HepG2 (cell line): ENCODE results near the gene TUBGCP6. TPM values are rescaled to one million over a fixed set of nuclear protein-coding genes. Genes with fewer than 3 reads are reported as not detected.

Source experiments
- ETV5 ChIP-seq: IDR thresholded peaks from 2 replicates; pipeline ENCODE4 v1.6.1; 2018; ENCODE audit warnings: missing biosample characterization, missing genetic modification reagents, inconsistent platforms, borderline replicate concordance
- MIXL1 ChIP-seq: IDR thresholded peaks from 2 replicates; pipeline ENCODE4 v1.6.1; 2016
- MZF1 ChIP-seq: sonication (generic); formaldehyde crosslinking; IDR thresholded peaks from 2 replicates; pipeline ENCODE4 v1.8.1; 2023; ENCODE audit warnings: mild to moderate bottlenecking, missing genetic modification reagents, borderline replicate concordance
- PTBP1 ChIP-seq: fragments of 200-400 bp; formaldehyde crosslinking; IDR thresholded peaks from 2 replicates; pipeline ENCODE4 v1.6.1; 2018; ENCODE audit warnings: low read length, low read depth; ENCODE audit not compliant: poor library complexity, severe bottlenecking
- SIX4 ChIP-seq: sonication (generic); formaldehyde crosslinking; IDR thresholded peaks from 2 replicates; pipeline ENCODE4 v1.4.0; 2020; ENCODE audit warnings: missing genetic modification reagents
- SMYD3 ChIP-seq: sonication (generic); formaldehyde crosslinking; IDR thresholded peaks from 2 replicates; pipeline ENCODE4 v1.8.1; 2023; ENCODE audit warnings: mild to moderate bottlenecking, missing genetic modification reagents
- TARDBP ChIP-seq: sonication (generic); formaldehyde crosslinking; IDR thresholded peaks from 2 replicates; pipeline ENCODE4 v1.8.0; 2022; ENCODE audit warnings: mild to moderate bottlenecking, missing genetic modification reagents
- ZBTB20 ChIP-seq: sonication (generic); formaldehyde crosslinking; IDR thresholded peaks from 2 replicates; pipeline ENCODE4 v1.8.1; 2023; ENCODE audit warnings: missing genetic modification reagents, low read depth, mild to moderate bottlenecking, borderline replicate concordance
- ZNF138 ChIP-seq: sonication (generic); formaldehyde crosslinking; IDR thresholded peaks from 2 replicates; pipeline ENCODE4 v1.5.0; 2020; ENCODE audit warnings: mild to moderate bottlenecking, low read depth, missing genetic modification reagents
- ZNF207 ChIP-seq: fragments of 450-650 bp; IDR thresholded peaks from 2 replicates; pipeline ENCODE4 v1.6.1; 2016; ENCODE audit warnings: antibody characterized with exemption, borderline replicate concordance
- ZNF235 ChIP-seq: sonication (generic); formaldehyde crosslinking; IDR thresholded peaks from 2 replicates; pipeline ENCODE4 v1.8.1; 2023; ENCODE audit warnings: mild to moderate bottlenecking, missing genetic modification reagents, borderline replicate concordance
- ZNF354B ChIP-seq: sonication (generic); formaldehyde crosslinking; IDR thresholded peaks from 2 replicates; pipeline ENCODE4 v1.8.0; 2022; ENCODE audit warnings: mild to moderate bottlenecking, missing genetic modification reagents
- ZNF792 ChIP-seq: IDR thresholded peaks from 2 replicates; pipeline ENCODE4 v1.6.1; 2016
- ZNF878 ChIP-seq: sonication (generic); formaldehyde crosslinking; IDR thresholded peaks from 2 replicates; pipeline ENCODE4 v1.8.1; 2023; ENCODE audit warnings: mild to moderate bottlenecking, missing genetic modification reagents, moderate library complexity
- polyA plus RNA-seq, 8 experiments: library from polyadenylated mRNA; depleted of rRNA in 3 of 8; stranded (reverse) in 7 of 8; unstranded in 1 of 8; fragments of >200 nt; fragmentation: Illumina TruSeq in 4 of 8; extraction: Trizol in 4 of 8; gene quantifications; 2 replicates each; pipeline versions ENCODE4 v1.2.1 to v1.2.3, GENCODE V29; 2011 to 2016; ENCODE audit warnings: low read depth in 4 of 8, missing spikeins in 1 of 8, mixed read lengths in 1 of 8; ENCODE audit not compliant: insufficient read depth in 1 of 8
- total RNA-seq, 5 experiments: library from RNA; depleted of rRNA; stranded (reverse); fragments of >200 nt; fragmentation: Illumina TruSeq; extraction: Trizol; gene quantifications; 2 replicates each; pipeline ENCODE4 v1.2.3, GENCODE V29; 2016; ENCODE audit warnings: low read depth in 1 of 5
- TF ChIP-seq, protein P1 (sequence below): sonication (generic); formaldehyde crosslinking; conservative IDR thresholded peaks from 2 replicates; pipeline ENCODE4 v1.4.0; 2020; ENCODE audit warnings: mild to moderate bottlenecking, missing genetic modification reagents, moderate library complexity
- TF ChIP-seq, protein P2 (sequence below): sonication (generic); formaldehyde crosslinking; conservative IDR thresholded peaks from 2 replicates; pipeline ENCODE4 v1.4.0; 2020; ENCODE audit warnings: missing genetic modification reagents
- TF ChIP-seq, protein P3 (sequence below): IDR thresholded peaks from 2 replicates; pipeline ENCODE4 v1.6.1; 2016; ENCODE audit warnings: missing compliant biosample characterization, missing genetic modification reagents, borderline replicate concordance
- TF ChIP-seq, protein P4 (sequence below): IDR thresholded peaks from 2 replicates; pipeline ENCODE4 v1.6.1; 2016; ENCODE audit warnings: low read depth, control low read depth

TUBGCP6 gene
- total and polyA plus RNA-seq, 2 of the 13 experiments (the other 11 are each of a cell fraction or from before 2014, with no cell fraction given), result 14.6 to 15.7 TPM

DNA sequence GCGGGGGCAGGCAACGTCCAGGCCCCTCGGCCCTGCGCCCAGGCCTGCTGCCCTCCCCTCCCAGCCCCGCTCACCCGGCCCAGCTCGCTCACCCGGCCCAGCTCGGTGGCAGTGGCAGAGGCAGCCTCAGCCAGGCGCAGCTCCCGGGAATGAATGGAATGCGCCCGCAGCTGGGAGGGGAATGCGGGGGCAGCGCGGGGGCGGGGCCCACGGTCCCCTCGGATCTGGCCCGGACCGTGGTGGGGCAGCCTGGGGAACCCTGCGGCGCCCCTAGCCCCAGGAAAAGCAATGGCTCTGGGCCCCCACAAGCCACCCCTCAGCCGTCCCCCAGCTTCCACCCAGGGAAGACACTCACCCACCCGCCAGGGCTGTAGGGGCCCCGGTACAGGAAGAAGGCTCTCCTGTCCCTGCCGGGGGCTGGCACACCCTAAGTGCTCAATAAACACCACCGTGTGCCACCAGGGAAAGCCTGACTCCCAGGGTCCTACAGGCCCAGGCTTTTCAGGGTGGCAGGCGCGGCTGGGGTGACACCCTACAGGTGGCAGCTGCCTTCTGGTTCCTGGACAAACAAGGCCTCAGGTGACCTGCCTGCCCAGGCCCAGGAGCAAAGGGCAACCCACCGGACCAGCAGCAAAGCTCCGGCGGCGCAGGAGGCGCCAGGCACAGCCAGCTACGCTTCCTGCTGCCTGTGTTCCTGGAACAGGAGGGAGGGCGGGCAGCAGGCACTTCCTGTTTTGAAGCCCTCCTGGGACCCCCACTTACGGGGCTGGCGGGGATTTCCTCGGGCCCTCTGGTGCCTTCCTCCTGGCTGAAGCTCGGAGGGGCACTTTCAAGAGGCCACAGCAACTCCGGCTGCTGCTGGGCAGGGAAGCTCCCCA is 48.9 kb upstream of the TUBGCP6 start (continued):
- TF ChIP-seq, protein P1, sequence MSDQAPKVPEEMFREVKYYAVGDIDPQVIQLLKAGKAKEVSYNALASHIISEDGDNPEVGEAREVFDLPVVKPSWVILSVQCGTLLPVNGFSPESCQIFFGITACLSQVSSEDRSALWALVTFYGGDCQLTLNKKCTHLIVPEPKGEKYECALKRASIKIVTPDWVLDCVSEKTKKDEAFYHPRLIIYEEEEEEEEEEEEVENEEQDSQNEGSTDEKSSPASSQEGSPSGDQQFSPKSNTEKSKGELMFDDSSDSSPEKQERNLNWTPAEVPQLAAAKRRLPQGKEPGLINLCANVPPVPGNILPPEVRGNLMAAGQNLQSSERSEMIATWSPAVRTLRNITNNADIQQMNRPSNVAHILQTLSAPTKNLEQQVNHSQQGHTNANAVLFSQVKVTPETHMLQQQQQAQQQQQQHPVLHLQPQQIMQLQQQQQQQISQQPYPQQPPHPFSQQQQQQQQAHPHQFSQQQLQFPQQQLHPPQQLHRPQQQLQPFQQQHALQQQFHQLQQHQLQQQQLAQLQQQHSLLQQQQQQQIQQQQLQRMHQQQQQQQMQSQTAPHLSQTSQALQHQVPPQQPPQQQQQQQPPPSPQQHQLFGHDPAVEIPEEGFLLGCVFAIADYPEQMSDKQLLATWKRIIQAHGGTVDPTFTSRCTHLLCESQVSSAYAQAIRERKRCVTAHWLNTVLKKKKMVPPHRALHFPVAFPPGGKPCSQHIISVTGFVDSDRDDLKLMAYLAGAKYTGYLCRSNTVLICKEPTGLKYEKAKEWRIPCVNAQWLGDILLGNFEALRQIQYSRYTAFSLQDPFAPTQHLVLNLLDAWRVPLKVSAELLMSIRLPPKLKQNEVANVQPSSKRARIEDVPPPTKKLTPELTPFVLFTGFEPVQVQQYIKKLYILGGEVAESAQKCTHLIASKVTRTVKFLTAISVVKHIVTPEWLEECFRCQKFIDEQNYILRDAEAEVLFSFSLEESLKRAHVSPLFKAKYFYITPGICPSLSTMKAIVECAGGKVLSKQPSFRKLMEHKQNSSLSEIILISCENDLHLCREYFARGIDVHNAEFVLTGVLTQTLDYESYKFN (CRISPR knock-in tag), result peak; percentile 91
- TF ChIP-seq, protein P2, sequence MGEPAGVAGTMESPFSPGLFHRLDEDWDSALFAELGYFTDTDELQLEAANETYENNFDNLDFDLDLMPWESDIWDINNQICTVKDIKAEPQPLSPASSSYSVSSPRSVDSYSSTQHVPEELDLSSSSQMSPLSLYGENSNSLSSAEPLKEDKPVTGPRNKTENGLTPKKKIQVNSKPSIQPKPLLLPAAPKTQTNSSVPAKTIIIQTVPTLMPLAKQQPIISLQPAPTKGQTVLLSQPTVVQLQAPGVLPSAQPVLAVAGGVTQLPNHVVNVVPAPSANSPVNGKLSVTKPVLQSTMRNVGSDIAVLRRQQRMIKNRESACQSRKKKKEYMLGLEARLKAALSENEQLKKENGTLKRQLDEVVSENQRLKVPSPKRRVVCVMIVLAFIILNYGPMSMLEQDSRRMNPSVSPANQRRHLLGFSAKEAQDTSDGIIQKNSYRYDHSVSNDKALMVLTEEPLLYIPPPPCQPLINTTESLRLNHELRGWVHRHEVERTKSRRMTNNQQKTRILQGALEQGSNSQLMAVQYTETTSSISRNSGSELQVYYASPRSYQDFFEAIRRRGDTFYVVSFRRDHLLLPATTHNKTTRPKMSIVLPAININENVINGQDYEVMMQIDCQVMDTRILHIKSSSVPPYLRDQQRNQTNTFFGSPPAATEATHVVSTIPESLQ (CRISPR knock-in tag), result no peak; the same call in 1 of the 2 replicates
- peak; percentile 64; the same call in 1 of the 2 replicates for TF ChIP-seq ZNF792
- TF ChIP-seq PTBP1, result peak; percentile 47
- TF ChIP-seq SIX4 (CRISPR knock-in tag), result 0 out of 2 replicates have a peak, but pooled peaks have one; percentile 53
- TF ChIP-seq ETV5, result peak; percentile 95
- TF ChIP-seq, protein P3, sequence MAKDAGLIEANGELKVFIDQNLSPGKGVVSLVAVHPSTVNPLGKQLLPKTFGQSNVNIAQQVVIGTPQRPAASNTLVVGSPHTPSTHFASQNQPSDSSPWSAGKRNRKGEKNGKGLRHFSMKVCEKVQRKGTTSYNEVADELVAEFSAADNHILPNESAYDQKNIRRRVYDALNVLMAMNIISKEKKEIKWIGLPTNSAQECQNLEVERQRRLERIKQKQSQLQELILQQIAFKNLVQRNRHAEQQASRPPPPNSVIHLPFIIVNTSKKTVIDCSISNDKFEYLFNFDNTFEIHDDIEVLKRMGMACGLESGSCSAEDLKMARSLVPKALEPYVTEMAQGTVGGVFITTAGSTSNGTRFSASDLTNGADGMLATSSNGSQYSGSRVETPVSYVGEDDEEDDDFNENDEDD (CRISPR knock-in tag), result peak; percentile 81; the same call in 1 of the 2 replicates
- TF ChIP-seq ZNF878 (CRISPR knock-in tag), result no peak
- 0 out of 2 replicates have a peak, but pooled peaks have one; percentile 19 for TF ChIP-seq ZNF354B (CRISPR knock-in tag)
- peak; percentile 44; the same call in 1 of the 2 replicates for TF ChIP-seq ZBTB20 (CRISPR knock-in tag)
- TF ChIP-seq MZF1 (CRISPR knock-in tag), result no peak
- TF ChIP-seq, protein P4, sequence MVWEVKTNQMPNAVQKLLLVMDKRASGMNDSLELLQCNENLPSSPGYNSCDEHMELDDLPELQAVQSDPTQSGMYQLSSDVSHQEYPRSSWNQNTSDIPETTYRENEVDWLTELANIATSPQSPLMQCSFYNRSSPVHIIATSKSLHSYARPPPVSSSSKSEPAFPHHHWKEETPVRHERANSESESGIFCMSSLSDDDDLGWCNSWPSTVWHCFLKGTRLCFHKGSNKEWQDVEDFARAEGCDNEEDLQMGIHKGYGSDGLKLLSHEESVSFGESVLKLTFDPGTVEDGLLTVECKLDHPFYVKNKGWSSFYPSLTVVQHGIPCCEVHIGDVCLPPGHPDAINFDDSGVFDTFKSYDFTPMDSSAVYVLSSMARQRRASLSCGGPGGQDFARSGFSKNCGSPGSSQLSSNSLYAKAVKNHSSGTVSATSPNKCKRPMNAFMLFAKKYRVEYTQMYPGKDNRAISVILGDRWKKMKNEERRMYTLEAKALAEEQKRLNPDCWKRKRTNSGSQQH, result peak; percentile 34; the same call in 1 of the 2 replicates
- peak; percentile 50; the same call in 1 of the 2 replicates for TF ChIP-seq MIXL1 (CRISPR knock-in tag)
- peak; percentile 41; the same call in 1 of the 2 replicates for TF ChIP-seq SMYD3 (CRISPR knock-in tag)
- TF ChIP-seq ZNF138 (CRISPR knock-in tag), result no peak
- no peak for TF ChIP-seq ZNF207
- no peak for TF ChIP-seq ZNF235 (CRISPR knock-in tag)
- peak; percentile 90 for TF ChIP-seq TARDBP (CRISPR knock-in tag)
